HEK293 (cell line): ENCODE data around the gene SLC6A14.

ENCODE experiments used
- ATF2 ChIP-seq: fragments of 450-650 bp; formaldehyde crosslinking; IDR thresholded peaks from 2 replicates; pipeline ENCODE4 v1.5.1; 2016; ENCODE audit warnings: missing biosample characterization, missing genetic modification characterization, low read depth
- ELK4 ChIP-seq: IDR thresholded peaks from 2 replicates; pipeline ENCODE4 v1.6.1; 2011; ENCODE audit warnings: mild to moderate bottlenecking, low read depth, low read length, borderline replicate concordance
- REST ChIP-seq: fragments of 450-650 bp; formaldehyde crosslinking; IDR thresholded peaks from 2 replicates; pipeline ENCODE4 v1.5.1; 2016; ENCODE audit warnings: missing biosample characterization, missing genetic modification characterization
- YY1 ChIP-seq: fragments of 450-650 bp; formaldehyde crosslinking; IDR thresholded peaks from 2 replicates; pipeline ENCODE4 v1.5.1; 2018; ENCODE audit warnings: missing biosample characterization, missing genetic modification characterization
- ZBTB21 ChIP-seq: fragments of 450-650 bp; formaldehyde crosslinking; IDR thresholded peaks from 2 replicates; pipeline ENCODE4 v1.5.1; 2017; ENCODE audit warnings: missing biosample characterization, missing genetic modification characterization
- ZBTB48 ChIP-seq: fragments of 450-650 bp; formaldehyde crosslinking; IDR thresholded peaks from 2 replicates; pipeline ENCODE4 v1.5.1; 2016; ENCODE audit warnings: missing biosample characterization, missing genetic modification characterization
- ZNF112 ChIP-seq: fragments of 450-650 bp; formaldehyde crosslinking; IDR thresholded peaks from 2 replicates; pipeline ENCODE4 v1.5.0; 2017; ENCODE audit warnings: missing biosample characterization, missing genetic modification characterization
- ZNF274 ChIP-seq, 2 experiments: fragments of 200-500 bp in 1 of 2; fragments of 450-650 bp in 1 of 2; sonication (Bioruptor generic) in 1 of 2; formaldehyde crosslinking in 1 of 2; IDR thresholded peaks; 2 replicates each; pipeline versions ENCODE4 v1.5.1 to v1.6.1; 2014 to 2016; ENCODE audit warnings: borderline replicate concordance in 1 of 2, inconsistent platforms in 1 of 2, low read length in 1 of 2, missing biosample characterization in 1 of 2, missing genetic modification characterization in 1 of 2
- ZNF280D ChIP-seq: fragments of 450-650 bp; formaldehyde crosslinking; IDR thresholded peaks from 2 replicates; pipeline ENCODE4 v1.5.1; 2016; ENCODE audit warnings: missing biosample characterization, missing genetic modification characterization
- ZNF416 ChIP-seq: fragments of 450-650 bp; formaldehyde crosslinking; IDR thresholded peaks from 2 replicates; pipeline ENCODE4 v1.5.1; 2016; ENCODE audit warnings: missing biosample characterization, missing genetic modification characterization
- ZNF843 ChIP-seq: fragments of 450-650 bp; formaldehyde crosslinking; IDR thresholded peaks from 2 replicates; pipeline ENCODE4 v1.5.1; 2016; ENCODE audit warnings: missing biosample characterization, missing genetic modification characterization
- ZSCAN30 ChIP-seq: fragments of 450-650 bp; IDR thresholded peaks from 2 replicates; pipeline ENCODE4 v1.5.1; 2018; ENCODE audit warnings: missing biosample characterization, mild to moderate bottlenecking, missing genetic modification characterization, moderate library complexity
- TF ChIP-seq, protein P1 (sequence below): fragments of 450-650 bp; formaldehyde crosslinking; IDR thresholded peaks from 2 replicates; pipeline ENCODE4 v1.5.1; 2016; ENCODE audit warnings: missing biosample characterization, missing genetic modification characterization

GRCh38 chrX:116493271-116493670, 56.9 kb downstream of the SLC6A14 start:
- TF ChIP-seq, protein P1, sequence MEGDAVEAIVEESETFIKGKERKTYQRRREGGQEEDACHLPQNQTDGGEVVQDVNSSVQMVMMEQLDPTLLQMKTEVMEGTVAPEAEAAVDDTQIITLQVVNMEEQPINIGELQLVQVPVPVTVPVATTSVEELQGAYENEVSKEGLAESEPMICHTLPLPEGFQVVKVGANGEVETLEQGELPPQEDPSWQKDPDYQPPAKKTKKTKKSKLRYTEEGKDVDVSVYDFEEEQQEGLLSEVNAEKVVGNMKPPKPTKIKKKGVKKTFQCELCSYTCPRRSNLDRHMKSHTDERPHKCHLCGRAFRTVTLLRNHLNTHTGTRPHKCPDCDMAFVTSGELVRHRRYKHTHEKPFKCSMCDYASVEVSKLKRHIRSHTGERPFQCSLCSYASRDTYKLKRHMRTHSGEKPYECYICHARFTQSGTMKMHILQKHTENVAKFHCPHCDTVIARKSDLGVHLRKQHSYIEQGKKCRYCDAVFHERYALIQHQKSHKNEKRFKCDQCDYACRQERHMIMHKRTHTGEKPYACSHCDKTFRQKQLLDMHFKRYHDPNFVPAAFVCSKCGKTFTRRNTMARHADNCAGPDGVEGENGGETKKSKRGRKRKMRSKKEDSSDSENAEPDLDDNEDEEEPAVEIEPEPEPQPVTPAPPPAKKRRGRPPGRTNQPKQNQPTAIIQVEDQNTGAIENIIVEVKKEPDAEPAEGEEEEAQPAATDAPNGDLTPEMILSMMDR = no peak
- TF ChIP-seq ZSCAN30 (tag by site-specific recombination) (no peak), ATF2 (no peak), ZNF112 (tag by site-specific recombination) (no peak), ELK4 (no peak), ZNF274 (IDR thresholded peaks at IDR 0.05; ENCODE audit: low read length) (no peak), ZNF274 (tag by site-specific recombination; IDR thresholded peaks at IDR 0.05; ENCODE audit: borderline replicate concordance) (no peak), ZNF280D (tag by site-specific recombination) (no peak), REST (tag by site-specific recombination) (no peak), YY1 (tag by site-specific recombination) (no peak), ZBTB21 (tag by site-specific recombination) (no peak), ZNF416 (no peak), ZBTB48 (tag by site-specific recombination) (no peak), ZNF843 (tag by site-specific recombination) (no peak)
